ENCODE data around the gene NEUROD6.

DNA sequence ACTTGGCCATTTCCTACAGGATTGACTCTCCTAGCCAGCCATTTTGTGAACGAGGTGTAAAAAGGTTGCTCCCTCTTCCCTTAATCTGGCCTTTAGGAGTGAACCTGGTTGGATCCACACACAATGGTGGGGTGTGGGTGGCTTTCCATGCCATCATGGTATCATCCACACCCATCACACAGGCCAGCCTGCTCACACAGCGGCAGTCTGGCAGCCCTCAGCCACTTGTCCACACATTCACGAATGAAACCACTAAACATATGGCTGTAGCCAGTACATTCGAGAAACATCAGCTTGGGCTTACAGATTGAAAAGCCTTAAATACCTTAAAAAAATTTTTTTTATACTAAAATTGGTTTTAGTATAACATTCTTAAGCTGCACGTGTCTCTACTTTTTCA lies 31.9 kb downstream of the NEUROD6 start:
- TF ChIP-seq, protein P1, sequence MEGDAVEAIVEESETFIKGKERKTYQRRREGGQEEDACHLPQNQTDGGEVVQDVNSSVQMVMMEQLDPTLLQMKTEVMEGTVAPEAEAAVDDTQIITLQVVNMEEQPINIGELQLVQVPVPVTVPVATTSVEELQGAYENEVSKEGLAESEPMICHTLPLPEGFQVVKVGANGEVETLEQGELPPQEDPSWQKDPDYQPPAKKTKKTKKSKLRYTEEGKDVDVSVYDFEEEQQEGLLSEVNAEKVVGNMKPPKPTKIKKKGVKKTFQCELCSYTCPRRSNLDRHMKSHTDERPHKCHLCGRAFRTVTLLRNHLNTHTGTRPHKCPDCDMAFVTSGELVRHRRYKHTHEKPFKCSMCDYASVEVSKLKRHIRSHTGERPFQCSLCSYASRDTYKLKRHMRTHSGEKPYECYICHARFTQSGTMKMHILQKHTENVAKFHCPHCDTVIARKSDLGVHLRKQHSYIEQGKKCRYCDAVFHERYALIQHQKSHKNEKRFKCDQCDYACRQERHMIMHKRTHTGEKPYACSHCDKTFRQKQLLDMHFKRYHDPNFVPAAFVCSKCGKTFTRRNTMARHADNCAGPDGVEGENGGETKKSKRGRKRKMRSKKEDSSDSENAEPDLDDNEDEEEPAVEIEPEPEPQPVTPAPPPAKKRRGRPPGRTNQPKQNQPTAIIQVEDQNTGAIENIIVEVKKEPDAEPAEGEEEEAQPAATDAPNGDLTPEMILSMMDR (IDR thresholded peaks at IDR 0.05) = no peak
- TF ChIP-seq POLR2A (IDR thresholded peaks at IDR 0.05) = no peak
